Breast epithelium (tissue), 3 donors: ENCODE data around the gene MAZ.

Source experiments
- CTCF ChIP-seq, 3 donors: fragments of 450-650 bp; IDR thresholded peaks; one replicate each; pipeline ENCODE4 v1.5.1; 2016 to 2017; ENCODE audit warnings: antibody characterized with exemption in 3 of 3, mild to moderate bottlenecking in 3 of 3, moderate library complexity in 3 of 3
- POLR2A ChIP-seq: fragments of 450-650 bp; IDR thresholded peaks from one replicate; pipeline ENCODE4 v1.6.1; 2016; ENCODE audit warnings: antibody characterized with exemption, mild to moderate bottlenecking, moderate library complexity

- TF ChIP-seq CTCF (IDR thresholded peaks at IDR 0.05) (no peak), POLR2A (no peak)
Measured at GRCh38 chr16:29818082-29818481, 11.8 kb downstream of the MAZ start.
